ENCODE data around the gene PF4V1. TPM values are rescaled to one million over a fixed set of nuclear protein-coding genes. Genes with fewer than 3 reads are reported as not detected.
A peak's percentile ranks its signal among the peaks of the same experiment; 100 is the strongest.

The PF4V1 gene
- polyA plus RNA-seq, 2 of the 4 experiments (the other 2 are of a cell fraction): not detected

- Histone ChIP-seq H3K9me3 (no peaks in the 10 kb centered on the region), H3K4me3 (peak within 1 kb of the TSS; percentile 91), H3K4me2 (peak within 1 kb of the TSS; percentile 92), H3K4me1 (peaks cover 35% of the 10 kb centered on the region; the same call in 2 of the 3 replicates), H3K27ac (peak within 1 kb of the TSS; percentile 96 to 97)
- TF ChIP-seq POLR2A (IDR thresholded peaks at IDR 0.05; ENCODE audit: low read length) (peak; percentile 22; the same call in 1 of the 2 replicates), JUN (IDR thresholded peaks at IDR 0.05) (peak in 1 of 2 experiments; percentile 62; a peak in 2 of 5 replicates), RFX5 (IDR thresholded peaks at IDR 0.05) (no peak)
- 6% methylated on average over 13 of the region's 61 CpGs for WGBS (ENCODE audit: missing lambda C conversion rate)
- peak; percentile 19 to 37 for DNase-seq (ENCODE audit: low read depth in 1 of 2, low spot score in 1 of 2)
- ChIA-PET POLR2A (interaction anchor here (1.0 to 1.9 kb wide), 8 partner anchors 13 to 240 kb away, joined by 3 to 8 read pairs (median 3); partner anchors contain the start of genes CXCL2, CXCL3, CXCL5 and CXCL8), CTCF (interaction anchor here (0.6 to 2.0 kb wide), 6 partner anchors 10 to 142 kb away, joined by 3 to 5 read pairs (median 4); no protein-coding TSS in a partner anchor)
- no peak for FAIRE-seq
- peak; percentile 75 to 82 for ATAC-seq
Observed at GRCh38 chr4:73869130-73870055, 16.3 kb downstream of the PF4V1 start, which contains the start of gene CXCL1. Gene CXCL1 (plus strand): TSS chr4:73869393. CDS start chr4:73869471, 78 bp downstream.

DNA sequence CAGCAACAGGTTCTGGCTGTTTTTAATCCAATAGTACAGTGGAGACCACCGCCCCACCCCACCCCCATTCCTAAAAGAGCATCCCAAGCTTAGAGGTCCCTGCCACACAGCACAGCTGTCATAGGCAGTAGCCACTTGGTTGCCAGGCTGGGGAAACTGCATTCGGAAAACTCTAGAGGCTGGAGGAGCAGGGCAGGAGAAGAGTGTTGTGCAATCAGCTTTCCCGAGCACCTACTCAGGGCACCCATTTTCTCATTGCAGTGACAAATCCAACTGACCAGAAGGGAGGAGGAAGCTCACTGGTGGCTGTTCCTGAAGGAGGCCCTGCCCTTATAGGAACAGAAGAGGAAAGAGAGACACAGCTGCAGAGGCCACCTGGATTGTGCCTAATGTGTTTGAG is 17.2 kb downstream of the PF4V1 start:
- peak; percentile 8 to 48 for DNase-seq (ENCODE audit: low read depth in 1 of 2, low spot score in 1 of 2)
- Histone ChIP-seq H3K4me1 (peaks cover 35% of the 10 kb centered on the region; the same call in 2 of the 3 replicates), H3K4me3 (peak overlapping the region; percentile 91), H3K4me2 (peak overlapping the region; percentile 92), H3K9me3 (0 out of 3 replicates have a peak, but pooled peaks cover 4% of the 10 kb centered on the region), H3K27ac (peak overlapping the region; percentile 96 to 97)
- no peak for FAIRE-seq
- peak; percentile 82 to 84 for TF ChIP-seq CEBPB (IDR thresholded peaks at IDR 0.05)
- no peak for TF ChIP-seq RNF2 (IDR thresholded peaks at IDR 0.05; ENCODE audit: borderline replicate concordance, low read depth)
- TF ChIP-seq, protein P1, sequence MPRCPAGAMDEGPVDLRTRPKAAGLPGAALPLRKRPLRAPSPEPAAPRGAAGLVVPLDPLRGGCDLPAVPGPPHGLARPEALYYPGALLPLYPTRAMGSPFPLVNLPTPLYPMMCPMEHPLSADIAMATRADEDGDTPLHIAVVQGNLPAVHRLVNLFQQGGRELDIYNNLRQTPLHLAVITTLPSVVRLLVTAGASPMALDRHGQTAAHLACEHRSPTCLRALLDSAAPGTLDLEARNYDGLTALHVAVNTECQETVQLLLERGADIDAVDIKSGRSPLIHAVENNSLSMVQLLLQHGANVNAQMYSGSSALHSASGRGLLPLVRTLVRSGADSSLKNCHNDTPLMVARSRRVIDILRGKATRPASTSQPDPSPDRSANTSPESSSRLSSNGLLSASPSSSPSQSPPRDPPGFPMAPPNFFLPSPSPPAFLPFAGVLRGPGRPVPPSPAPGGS (IDR thresholded peaks at IDR 0.05): no peak
- ATAC-seq: peak in 1 of 2 experiments; percentile 30; a peak in 3 of 6 replicates
- CTCF ChIA-PET: interaction anchor here (0.6 to 2.0 kb wide), 2 partner anchors 9 to 143 kb away, joined by 3 to 5 read pairs; no protein-coding TSS in a partner anchor
- WGBS (ENCODE audit: missing lambda C conversion rate): 12% methylated on average over 3 of the region's 3 CpGs
- POLR2A ChIA-PET: interaction anchor here (0.6 to 1.3 kb wide), 2 partner anchors 145 to 229 kb away, joined by 3 read pairs; partner anchors contain the start of gene CXCL2

DNA sequence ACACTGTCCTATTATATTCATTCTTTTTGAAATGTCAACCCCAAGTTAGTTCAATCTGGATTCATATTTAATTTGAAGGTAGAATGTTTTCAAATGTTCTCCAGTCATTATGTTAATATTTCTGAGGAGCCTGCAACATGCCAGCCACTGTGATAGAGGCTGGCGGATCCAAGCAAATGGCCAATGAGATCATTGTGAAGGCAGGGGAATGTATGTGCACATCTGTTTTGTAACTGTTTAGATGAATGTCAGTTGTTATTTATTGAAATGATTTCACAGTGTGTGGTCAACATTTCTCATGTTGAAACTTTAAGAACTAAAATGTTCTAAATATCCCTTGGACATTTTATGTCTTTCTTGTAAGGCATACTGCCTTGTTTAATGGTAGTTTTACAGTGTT is 17.7 kb downstream of the PF4V1 start:
- Histone ChIP-seq H3K4me2 (peak overlapping the region; percentile 92), H3K27ac (peak overlapping the region; percentile 96 to 97), H3K4me1 (peaks cover 35% of the 10 kb centered on the region; the same call in 2 of the 3 replicates), H3K4me3 (peak overlapping the region; percentile 91), H3K9me3 (0 out of 3 replicates have a peak, but pooled peaks cover 4% of the 10 kb centered on the region)
- FAIRE-seq (peak; percentile 13), ATAC-seq (no peak), DNase-seq (ENCODE audit: low read depth in 1 of 2, low spot score in 1 of 2) (no peak)
- TF ChIP-seq CBX8 (IDR thresholded peaks at IDR 0.05) (no peak), ZSCAN20 (CRISPR knock-in tag; IDR thresholded peaks at IDR 0.05) (no peak), RCOR1 (IDR thresholded peaks at IDR 0.05; ENCODE audit: low read depth, low read length) (no peak), CHD2 (IDR thresholded peaks at IDR 0.05; ENCODE audit: low read length, partially characterized antibody) (no peak), CBX2 (IDR thresholded peaks at IDR 0.05; ENCODE audit: borderline replicate concordance, low read depth) (no peak), ESRRA (IDR thresholded peaks at IDR 0.05; ENCODE audit: borderline replicate concordance, low read length) (no peak), ATOH8 (CRISPR knock-in tag; IDR thresholded peaks at IDR 0.05; ENCODE audit: low read depth) (no peak), E2F6 (IDR thresholded peaks at IDR 0.05; ENCODE audit: borderline replicate concordance, low read depth) (no peak)
- TF ChIP-seq, protein P2, sequence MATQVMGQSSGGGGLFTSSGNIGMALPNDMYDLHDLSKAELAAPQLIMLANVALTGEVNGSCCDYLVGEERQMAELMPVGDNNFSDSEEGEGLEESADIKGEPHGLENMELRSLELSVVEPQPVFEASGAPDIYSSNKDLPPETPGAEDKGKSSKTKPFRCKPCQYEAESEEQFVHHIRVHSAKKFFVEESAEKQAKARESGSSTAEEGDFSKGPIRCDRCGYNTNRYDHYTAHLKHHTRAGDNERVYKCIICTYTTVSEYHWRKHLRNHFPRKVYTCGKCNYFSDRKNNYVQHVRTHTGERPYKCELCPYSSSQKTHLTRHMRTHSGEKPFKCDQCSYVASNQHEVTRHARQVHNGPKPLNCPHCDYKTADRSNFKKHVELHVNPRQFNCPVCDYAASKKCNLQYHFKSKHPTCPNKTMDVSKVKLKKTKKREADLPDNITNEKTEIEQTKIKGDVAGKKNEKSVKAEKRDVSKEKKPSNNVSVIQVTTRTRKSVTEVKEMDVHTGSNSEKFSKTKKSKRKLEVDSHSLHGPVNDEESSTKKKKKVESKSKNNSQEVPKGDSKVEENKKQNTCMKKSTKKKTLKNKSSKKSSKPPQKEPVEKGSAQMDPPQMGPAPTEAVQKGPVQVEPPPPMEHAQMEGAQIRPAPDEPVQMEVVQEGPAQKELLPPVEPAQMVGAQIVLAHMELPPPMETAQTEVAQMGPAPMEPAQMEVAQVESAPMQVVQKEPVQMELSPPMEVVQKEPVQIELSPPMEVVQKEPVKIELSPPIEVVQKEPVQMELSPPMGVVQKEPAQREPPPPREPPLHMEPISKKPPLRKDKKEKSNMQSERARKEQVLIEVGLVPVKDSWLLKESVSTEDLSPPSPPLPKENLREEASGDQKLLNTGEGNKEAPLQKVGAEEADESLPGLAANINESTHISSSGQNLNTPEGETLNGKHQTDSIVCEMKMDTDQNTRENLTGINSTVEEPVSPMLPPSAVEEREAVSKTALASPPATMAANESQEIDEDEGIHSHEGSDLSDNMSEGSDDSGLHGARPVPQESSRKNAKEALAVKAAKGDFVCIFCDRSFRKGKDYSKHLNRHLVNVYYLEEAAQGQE (IDR thresholded peaks at IDR 0.05): no peak
- TF ChIP-seq, protein P3, sequence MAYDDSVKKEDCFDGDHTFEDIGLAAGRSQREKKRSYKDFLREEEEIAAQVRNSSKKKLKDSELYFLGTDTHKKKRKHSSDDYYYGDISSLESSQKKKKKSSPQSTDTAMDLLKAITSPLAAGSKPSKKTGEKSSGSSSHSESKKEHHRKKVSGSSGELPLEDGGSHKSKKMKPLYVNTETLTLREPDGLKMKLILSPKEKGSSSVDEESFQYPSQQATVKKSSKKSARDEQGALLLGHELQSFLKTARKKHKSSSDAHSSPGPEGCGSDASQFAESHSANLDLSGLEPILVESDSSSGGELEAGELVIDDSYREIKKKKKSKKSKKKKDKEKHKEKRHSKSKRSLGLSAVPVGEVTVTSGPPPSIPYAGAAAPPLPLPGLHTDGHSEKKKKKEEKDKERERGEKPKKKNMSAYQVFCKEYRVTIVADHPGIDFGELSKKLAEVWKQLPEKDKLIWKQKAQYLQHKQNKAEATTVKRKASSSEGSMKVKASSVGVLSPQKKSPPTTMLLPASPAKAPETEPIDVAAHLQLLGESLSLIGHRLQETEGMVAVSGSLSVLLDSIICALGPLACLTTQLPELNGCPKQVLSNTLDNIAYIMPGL (CRISPR knock-in tag; IDR thresholded peaks at IDR 0.05; ENCODE audit: borderline replicate concordance): no peak
- WGBS (ENCODE audit: missing lambda C conversion rate): 86% methylated on average over 1 of the region's 1 CpG
- CTCF ChIA-PET: no interaction called here
- POLR2A ChIA-PET: interaction anchor here (0.6 to 1.3 kb wide), 2 partner anchors 145 to 229 kb away, joined by 3 read pairs; partner anchors contain the start of gene CXCL2

Measured in A549 (cell line).